ENCODE data around the gene ERO1B.

Gene ERO1B

DNA sequence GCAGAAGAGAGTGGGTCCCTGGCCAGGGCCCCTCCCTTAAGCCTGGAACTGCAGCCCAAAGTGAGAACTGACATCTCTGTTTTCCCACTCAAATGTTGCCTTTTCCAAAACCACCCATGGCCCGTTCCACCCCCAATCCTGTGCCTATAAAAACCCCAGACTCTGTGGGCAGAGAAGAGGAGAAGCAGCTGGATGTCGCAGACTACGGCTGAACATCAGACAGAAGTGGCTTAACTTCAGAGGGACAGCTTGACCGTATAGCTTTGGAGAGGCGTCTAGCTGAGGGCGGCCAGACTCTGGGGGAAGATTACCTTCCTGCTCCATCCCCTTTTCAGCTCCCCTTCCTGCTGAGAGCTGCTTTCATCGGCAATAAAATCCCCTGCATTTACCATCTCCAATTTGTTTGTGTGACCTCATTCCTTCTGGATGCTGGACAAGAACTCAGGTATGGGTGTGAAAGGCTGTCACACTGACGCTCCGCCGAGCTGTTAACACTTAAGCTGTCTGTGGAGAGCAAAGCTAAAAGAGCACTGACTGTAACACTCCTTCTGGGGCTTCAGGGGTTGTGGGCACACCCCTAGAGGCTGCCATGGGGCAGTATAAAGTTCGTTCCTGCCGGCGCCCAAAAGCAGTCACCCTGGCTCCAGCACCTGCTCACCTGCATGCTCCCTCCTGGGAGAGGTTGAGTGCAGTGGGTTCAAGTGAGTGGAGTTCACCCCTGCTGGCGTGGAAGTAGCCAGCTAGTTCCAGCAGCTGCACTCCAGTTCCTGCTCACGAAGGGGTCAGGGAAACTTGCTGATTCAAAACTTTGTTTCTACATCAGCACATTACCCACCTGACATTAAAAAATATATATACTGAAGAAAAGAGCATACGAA, 19.6 kb upstream of the ERO1B start:
- no peak for DNase-seq (ENCODE audit: low read depth)
- TF ChIP-seq, protein P1, sequence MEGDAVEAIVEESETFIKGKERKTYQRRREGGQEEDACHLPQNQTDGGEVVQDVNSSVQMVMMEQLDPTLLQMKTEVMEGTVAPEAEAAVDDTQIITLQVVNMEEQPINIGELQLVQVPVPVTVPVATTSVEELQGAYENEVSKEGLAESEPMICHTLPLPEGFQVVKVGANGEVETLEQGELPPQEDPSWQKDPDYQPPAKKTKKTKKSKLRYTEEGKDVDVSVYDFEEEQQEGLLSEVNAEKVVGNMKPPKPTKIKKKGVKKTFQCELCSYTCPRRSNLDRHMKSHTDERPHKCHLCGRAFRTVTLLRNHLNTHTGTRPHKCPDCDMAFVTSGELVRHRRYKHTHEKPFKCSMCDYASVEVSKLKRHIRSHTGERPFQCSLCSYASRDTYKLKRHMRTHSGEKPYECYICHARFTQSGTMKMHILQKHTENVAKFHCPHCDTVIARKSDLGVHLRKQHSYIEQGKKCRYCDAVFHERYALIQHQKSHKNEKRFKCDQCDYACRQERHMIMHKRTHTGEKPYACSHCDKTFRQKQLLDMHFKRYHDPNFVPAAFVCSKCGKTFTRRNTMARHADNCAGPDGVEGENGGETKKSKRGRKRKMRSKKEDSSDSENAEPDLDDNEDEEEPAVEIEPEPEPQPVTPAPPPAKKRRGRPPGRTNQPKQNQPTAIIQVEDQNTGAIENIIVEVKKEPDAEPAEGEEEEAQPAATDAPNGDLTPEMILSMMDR (conservative IDR thresholded peaks at IDR 0.05; ENCODE audit: control insufficient read depth, insufficient read depth, low read depth, low read length) = no peak
- H3K4me3 ChIP-seq (ENCODE audit: control insufficient read depth, low read depth, low read length) = no peak overlapping the region

DNA sequence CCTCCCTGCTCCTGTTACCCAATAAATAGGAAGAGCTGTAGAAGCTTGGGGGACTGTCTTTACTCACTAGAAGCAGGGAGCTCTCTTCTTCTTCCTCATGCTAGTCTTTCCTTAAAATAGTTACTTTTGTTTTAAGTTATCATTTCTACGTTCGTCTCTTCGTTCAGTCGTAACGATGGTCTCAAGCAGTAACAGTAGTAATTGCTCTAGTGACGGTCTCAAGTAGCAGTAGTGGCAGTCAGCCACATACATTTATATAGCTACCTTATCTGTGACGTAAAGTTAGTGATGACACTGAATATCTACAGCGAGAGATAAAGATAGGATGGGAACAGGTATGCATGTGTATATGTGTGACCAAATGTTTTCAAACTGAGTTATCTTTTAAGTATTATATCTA, 15.4 kb upstream of the ERO1B start:
- DNase-seq (ENCODE audit: low read depth) = no peak
- no peak overlapping the region for H3K4me3 ChIP-seq (ENCODE audit: control insufficient read depth, low read depth, low read length)
- TF ChIP-seq, protein P1 (conservative IDR thresholded peaks at IDR 0.05; ENCODE audit: control insufficient read depth, insufficient read depth, low read depth, low read length) = no peak

DNA sequence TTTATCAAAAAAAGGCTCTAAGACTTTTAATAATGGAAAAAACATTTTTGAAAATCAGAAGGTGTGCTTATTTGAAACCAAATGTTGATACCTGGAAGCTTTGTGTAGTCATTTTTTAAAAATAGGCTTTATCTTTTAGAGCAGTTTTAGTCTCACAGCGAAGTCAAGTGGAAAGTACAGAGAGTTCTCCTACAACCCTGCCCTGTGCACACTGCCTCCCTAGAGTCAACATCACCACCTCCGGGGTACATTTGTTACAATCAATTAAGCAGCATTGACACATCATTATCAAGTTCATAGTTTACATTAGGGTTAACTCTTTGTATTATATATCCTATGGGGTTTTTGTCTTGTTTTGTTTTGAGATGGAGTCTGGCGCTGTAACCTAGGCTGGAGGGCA, 10.7 kb upstream of the ERO1B start:
- TF ChIP-seq, protein P1 (conservative IDR thresholded peaks at IDR 0.05; ENCODE audit: control insufficient read depth, insufficient read depth, low read depth, low read length) = no peak
- DNase-seq (ENCODE audit: low read depth) = no peak
- no peak overlapping the region for H3K4me3 ChIP-seq (ENCODE audit: control insufficient read depth, low read depth, low read length)

DNA sequence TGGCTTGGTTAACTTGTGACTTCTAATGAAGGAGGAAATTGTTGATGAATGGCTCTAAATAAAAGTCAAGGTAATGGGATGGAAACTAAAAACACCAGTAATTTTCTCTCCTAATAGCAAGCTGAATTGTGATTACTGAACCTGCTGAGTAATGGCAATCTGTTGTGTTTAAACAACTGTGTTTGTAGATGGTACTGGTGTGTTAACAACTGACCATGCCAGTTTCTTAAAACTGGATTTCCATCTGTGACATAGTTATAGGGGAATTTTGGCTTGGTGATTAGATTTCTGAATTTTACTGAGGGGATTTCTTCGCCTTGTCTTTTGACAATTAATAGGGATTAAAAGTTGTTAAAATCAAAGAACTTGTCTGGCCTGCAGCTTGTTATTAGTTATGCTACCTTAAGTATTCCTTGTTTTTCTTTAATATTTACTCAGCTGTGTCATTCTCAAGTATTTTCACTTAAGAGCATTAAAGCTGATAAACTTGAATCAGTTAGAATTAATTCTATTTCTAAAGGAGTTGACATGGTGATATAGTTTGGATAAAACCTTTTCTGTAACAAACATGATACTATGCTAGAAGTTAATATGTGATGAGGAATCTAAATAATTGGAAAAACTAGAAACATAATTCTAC, 7.9 kb upstream of the ERO1B start:
- TF ChIP-seq, protein P1 (conservative IDR thresholded peaks at IDR 0.05; ENCODE audit: control insufficient read depth, insufficient read depth, low read depth, low read length) = no peak
- H3K4me3 ChIP-seq (ENCODE audit: control insufficient read depth, low read depth, low read length) = no peak overlapping the region
- no peak for DNase-seq (ENCODE audit: low read depth)

DNA sequence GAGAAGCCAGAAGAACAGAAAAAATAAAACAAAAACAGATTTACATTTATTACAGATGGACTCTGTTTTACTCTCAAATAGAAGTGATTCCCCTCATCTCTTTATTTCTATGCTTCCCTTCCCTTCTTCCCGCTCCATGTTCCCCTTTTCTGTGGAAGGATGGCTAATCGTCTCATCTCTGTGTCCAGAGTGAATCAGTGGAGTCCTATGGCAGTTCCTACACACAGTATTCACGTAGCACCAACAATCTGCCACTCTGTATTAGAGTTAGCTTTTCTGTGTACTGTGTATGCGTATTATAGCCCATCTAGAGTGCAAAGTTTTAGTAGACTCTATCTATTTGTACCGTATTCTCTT, 6.8 kb upstream of the ERO1B start:
- TF ChIP-seq, protein P1 (conservative IDR thresholded peaks at IDR 0.05; ENCODE audit: control insufficient read depth, insufficient read depth, low read depth, low read length) = no peak
- no peak overlapping the region for H3K4me3 ChIP-seq (ENCODE audit: control insufficient read depth, low read depth, low read length)
- DNase-seq (ENCODE audit: low read depth) = no peak

DNA sequence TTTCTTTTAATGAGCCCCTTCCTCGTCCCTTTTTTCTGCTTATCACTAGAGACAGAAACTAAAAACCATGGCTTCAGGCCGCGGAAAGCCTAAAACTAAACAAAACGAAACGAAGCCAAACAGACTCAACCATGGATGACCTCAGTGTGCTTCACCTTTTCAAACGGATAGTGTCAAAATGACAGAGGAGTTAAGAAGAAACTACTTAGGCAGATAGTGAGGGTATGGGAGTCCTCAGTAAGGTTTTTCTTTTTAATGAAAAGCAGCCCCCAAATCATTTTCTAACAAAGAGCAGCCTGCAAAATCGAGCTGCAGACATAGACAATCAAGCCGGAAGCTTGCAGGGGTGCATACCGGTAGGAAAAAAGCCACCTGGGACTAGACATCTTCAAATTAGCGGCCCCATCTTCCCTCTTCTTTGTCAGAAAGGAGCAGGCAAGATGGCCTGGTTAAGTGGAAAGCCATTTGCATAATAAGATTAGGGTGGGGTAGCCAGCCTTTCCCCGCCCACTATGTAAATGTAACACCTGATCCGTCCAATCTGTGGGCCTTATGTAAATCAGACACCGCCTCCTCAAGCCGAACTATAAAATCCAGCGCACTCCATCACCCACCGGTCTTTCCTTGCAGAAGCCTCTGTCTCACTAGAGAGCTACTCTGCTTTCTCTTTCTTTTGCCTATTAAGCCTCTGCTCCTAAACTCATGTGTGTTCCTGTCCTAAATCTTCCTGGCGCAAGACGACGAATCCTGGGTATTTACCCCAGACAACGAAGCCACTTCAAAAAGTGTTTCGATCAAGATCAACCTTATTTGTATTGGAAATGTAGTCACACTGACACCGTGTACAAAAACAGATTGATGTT, 6.2 kb upstream of the ERO1B start:
- H3K4me3 ChIP-seq (ENCODE audit: control insufficient read depth, low read depth, low read length) = no peak overlapping the region
- DNase-seq (ENCODE audit: low read depth) = no peak

More for the DNA sequence above, 6.2 kb upstream of the ERO1B start:
- TF ChIP-seq, protein P1 (conservative IDR thresholded peaks at IDR 0.05; ENCODE audit: control insufficient read depth, insufficient read depth, low read depth, low read length) = no peak

All from fibroblast of mammary gland (primary cell).